ENCODE results near the gene MFAP2. TPM values are rescaled to one million over a fixed set of nuclear protein-coding genes. Genes with fewer than 3 reads are reported as not detected.

The MFAP2 gene
- total and polyA plus RNA-seq, 2 experiments from 2014 or later: 79.7 to 91.4 TPM

DNA sequence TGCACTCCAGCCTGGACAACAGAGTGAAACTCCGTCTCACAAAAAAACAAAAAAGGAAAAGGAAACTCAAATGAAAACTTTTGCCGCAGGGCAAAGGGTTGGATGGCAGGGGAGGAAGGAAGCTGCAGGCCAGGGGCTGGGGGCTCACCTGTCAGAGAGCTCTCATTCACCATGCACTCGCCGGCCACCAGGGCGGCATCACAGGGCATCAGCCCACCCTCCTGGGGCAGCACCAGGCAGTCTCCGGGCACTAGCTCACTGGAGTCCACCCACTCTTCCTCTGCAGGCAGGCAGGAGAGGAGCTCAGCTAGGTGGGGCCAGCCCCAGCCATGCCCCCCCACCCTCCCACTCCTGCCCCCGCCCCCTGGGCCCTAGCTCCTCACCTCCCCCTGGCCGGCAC, 19.4 kb upstream of the MFAP2 start:
- H3K27me3 ChIP-seq: no peaks in the 10 kb centered on the region
- no peak for DNase-seq (ENCODE audit: low read depth in 1 of 2, low spot score in 1 of 2)
- H3K36me3 ChIP-seq: peaks cover 5% of the 10 kb centered on the region
- TF ChIP-seq CTCF (IDR thresholded peaks at IDR 0.05; ENCODE audit: low read depth, low read length): no peak
- no peaks in the 10 kb centered on the region for H3K9me3 ChIP-seq (ENCODE audit: low read depth)
- no peak overlapping the region for H3K4me3 ChIP-seq
- no peak overlapping the region for H3K27ac ChIP-seq
- H3K4me1 ChIP-seq (ENCODE audit: low read depth): no peaks in the 10 kb centered on the region

DNA sequence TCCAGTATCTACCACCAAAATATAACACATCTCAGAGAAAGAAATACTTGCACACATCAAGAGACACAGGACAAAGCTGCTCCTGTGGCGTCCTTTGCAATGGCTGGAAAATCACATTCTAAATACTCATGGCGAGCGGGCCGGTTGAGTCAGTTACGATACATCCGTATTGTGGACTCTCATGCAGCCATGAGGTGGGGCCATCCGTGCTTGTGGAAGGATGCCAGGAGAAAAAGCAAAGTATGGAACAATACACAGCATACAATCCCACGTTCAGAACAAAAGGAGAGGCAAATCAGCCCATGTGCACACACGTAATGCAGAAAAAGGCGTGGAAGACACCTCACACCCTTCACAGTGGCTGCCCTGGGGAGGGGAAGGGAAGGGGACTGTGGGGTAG, 18.2 kb upstream of the MFAP2 start:
- Histone ChIP-seq H3K27ac (no peak overlapping the region), H3K4me1 (ENCODE audit: low read depth) (no peaks in the 10 kb centered on the region), H3K36me3 (peaks cover 2% of the 10 kb centered on the region), H3K9me3 (ENCODE audit: low read depth) (no peaks in the 10 kb centered on the region), H3K4me3 (no peak overlapping the region), H3K27me3 (no peaks in the 10 kb centered on the region)
- no peak for TF ChIP-seq CTCF (IDR thresholded peaks at IDR 0.05; ENCODE audit: low read depth, low read length)
- no peak for DNase-seq (ENCODE audit: low read depth in 1 of 2, low spot score in 1 of 2)

DNA sequence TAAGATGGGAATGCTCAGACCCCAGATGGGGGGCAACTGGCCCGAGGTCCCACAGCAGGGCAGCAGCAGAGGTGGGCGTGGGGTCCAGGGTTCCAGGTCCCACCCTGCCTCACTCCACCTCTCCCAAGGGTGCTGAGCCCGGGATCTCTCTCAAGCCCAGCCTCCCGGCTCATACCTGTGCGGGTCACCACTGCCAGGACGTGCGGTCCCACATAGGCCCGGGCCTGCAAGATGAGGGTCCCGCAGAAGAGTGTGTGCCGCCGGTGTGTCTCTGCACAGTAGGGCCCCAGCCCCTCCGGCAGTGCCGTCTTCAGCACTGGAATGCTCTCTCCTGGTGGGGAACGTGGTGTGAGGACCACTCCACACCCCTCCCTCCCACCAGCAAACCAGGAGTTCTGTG, 16.4 kb upstream of the MFAP2 start:
- Histone ChIP-seq H3K27me3 (no peaks in the 10 kb centered on the region), H3K4me1 (ENCODE audit: low read depth) (no peaks in the 10 kb centered on the region), H3K9me3 (ENCODE audit: low read depth) (no peaks in the 10 kb centered on the region), H3K36me3 (no peaks in the 10 kb centered on the region), H3K27ac (no peak overlapping the region), H3K4me3 (no peak overlapping the region)
- TF ChIP-seq CTCF (IDR thresholded peaks at IDR 0.05; ENCODE audit: low read depth, low read length): no peak
- DNase-seq (ENCODE audit: low read depth in 1 of 2, low spot score in 1 of 2): no peak

- no peaks in the 10 kb centered on the region for H3K4me1 ChIP-seq (ENCODE audit: low read depth)
- no peak overlapping the region for H3K4me3 ChIP-seq
- no peak overlapping the region for H3K27ac ChIP-seq
- no peaks in the 10 kb centered on the region for H3K27me3 ChIP-seq
- no peak for TF ChIP-seq CTCF (IDR thresholded peaks at IDR 0.05; ENCODE audit: low read depth, low read length)
- no peaks in the 10 kb centered on the region for H3K9me3 ChIP-seq (ENCODE audit: low read depth)
- no peaks in the 10 kb centered on the region for H3K36me3 ChIP-seq
- no peak for DNase-seq (ENCODE audit: low read depth in 1 of 2, low spot score in 1 of 2)
These were observed 13.2 kb upstream of the MFAP2 start for GRCh38 chr1:16993521-16994038.

GRCh38 chr1:16992675-16993074, 12.3 kb upstream of the MFAP2 start:
- Histone ChIP-seq H3K4me3 (no peak overlapping the region), H3K36me3 (no peaks in the 10 kb centered on the region)

More at GRCh38 chr1:16992675-16993074, 12.3 kb upstream of the MFAP2 start:
- Histone ChIP-seq H3K4me1 (ENCODE audit: low read depth) (no peaks in the 10 kb centered on the region), H3K27ac (no peak overlapping the region), H3K27me3 (no peaks in the 10 kb centered on the region), H3K9me3 (ENCODE audit: low read depth) (no peaks in the 10 kb centered on the region)
- no peak for DNase-seq (ENCODE audit: low read depth in 1 of 2, low spot score in 1 of 2)
- no peak for TF ChIP-seq CTCF (IDR thresholded peaks at IDR 0.05; ENCODE audit: low read depth, low read length)

All from cardiac muscle cell (in vitro differentiated cells and primary cell).